ENCODE results near the gene AGAP2.

AGAP2 gene

DNA sequence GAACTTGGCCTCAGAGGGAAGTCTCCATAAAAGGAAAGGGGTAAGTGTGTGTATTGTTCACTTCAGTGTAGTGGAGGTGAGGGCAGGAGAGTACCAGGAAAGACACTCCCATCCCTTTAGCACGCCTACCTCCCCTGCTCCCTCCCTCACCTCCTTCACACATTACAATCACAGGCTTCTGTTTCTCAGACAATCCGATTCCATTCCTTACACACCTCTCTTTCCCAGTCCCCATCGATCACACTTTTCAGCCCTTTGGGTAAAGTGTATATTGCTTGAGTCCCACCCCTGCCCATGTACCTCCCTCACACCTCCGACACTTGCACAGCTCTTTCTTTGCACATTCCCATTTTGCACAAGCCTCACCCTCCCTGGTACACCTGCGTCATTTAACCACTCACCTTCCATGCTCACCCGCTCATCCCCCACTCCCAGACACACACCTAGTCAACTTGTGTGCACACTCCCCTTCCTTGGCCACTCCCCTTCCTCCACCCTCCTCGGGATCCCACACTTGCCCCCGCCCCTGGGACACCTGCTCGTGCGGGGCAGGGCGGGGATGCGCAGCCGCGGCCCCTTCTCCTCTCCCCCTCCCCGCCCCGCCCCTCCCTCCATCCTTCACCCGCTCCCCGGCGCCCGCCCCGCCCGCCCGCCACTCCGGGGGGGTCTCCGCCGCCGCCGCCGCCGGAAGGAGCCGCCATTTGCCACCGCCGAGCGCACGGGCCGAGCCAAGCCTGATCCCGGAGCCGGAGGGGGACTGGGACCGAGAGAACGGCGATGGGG is 16.1 kb upstream of the AGAP2 start, which contains the start of gene MARCHF9 (continued):
- TF ChIP-seq SP2 (tag by site-specific recombination; IDR thresholded peaks at IDR 0.05) = peak; percentile 91
- TF ChIP-seq BCL11B (tag by site-specific recombination; IDR thresholded peaks at IDR 0.05; ENCODE audit: low read depth) = no peak; the same call in 1 of the 2 replicates
- TF ChIP-seq ZNF335 (tag by site-specific recombination; conservative IDR thresholded peaks at IDR 0.05) = peak; percentile 44
- TF ChIP-seq, protein P1, sequence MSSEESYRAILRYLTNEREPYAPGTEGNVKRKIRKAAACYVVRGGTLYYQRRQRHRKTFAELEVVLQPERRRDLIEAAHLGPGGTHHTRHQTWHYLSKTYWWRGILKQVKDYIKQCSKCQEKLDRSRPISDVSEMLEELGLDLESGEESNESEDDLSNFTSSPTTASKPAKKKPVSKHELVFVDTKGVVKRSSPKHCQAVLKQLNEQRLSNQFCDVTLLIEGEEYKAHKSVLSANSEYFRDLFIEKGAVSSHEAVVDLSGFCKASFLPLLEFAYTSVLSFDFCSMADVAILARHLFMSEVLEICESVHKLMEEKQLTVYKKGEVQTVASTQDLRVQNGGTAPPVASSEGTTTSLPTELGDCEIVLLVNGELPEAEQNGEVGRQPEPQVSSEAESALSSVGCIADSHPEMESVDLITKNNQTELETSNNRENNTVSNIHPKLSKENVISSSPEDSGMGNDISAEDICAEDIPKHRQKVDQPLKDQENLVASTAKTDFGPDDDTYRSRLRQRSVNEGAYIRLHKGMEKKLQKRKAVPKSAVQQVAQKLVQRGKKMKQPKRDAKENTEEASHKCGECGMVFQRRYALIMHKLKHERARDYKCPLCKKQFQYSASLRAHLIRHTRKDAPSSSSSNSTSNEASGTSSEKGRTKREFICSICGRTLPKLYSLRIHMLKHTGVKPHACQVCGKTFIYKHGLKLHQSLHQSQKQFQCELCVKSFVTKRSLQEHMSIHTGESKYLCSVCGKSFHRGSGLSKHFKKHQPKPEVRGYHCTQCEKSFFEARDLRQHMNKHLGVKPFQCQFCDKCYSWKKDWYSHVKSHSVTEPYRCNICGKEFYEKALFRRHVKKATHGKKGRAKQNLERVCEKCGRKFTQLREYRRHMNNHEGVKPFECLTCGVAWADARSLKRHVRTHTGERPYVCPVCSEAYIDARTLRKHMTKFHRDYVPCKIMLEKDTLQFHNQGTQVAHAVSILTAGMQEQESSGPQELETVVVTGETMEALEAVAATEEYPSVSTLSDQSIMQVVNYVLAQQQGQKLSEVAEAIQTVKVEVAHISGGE (tag by site-specific recombination; conservative IDR thresholded peaks at IDR 0.05; ENCODE audit: low read depth) = peak; percentile 30; the same call in 1 of the 2 replicates
- TF ChIP-seq GLI2 (tag by site-specific recombination; IDR thresholded peaks at IDR 0.05; ENCODE audit: borderline replicate concordance, low read depth) = no peak
- peak; percentile 91 for TF ChIP-seq SCRT1 (tag by site-specific recombination; IDR thresholded peaks at IDR 0.05; ENCODE audit: borderline replicate concordance)
- no peak for TF ChIP-seq ZNF670 (tag by site-specific recombination; IDR thresholded peaks at IDR 0.05; ENCODE audit: low read depth)
- no peak for TF ChIP-seq ZNF549 (tag by site-specific recombination; IDR thresholded peaks at IDR 0.05)
- TF ChIP-seq ZNF707 (tag by site-specific recombination; IDR thresholded peaks at IDR 0.05) = no peak
- TF ChIP-seq ZNF585B (tag by site-specific recombination; IDR thresholded peaks at IDR 0.05) = no peak
- TF ChIP-seq ZNF654 (tag by site-specific recombination; IDR thresholded peaks at IDR 0.05; ENCODE audit: low read depth) = no peak
- TF ChIP-seq, protein P2, sequence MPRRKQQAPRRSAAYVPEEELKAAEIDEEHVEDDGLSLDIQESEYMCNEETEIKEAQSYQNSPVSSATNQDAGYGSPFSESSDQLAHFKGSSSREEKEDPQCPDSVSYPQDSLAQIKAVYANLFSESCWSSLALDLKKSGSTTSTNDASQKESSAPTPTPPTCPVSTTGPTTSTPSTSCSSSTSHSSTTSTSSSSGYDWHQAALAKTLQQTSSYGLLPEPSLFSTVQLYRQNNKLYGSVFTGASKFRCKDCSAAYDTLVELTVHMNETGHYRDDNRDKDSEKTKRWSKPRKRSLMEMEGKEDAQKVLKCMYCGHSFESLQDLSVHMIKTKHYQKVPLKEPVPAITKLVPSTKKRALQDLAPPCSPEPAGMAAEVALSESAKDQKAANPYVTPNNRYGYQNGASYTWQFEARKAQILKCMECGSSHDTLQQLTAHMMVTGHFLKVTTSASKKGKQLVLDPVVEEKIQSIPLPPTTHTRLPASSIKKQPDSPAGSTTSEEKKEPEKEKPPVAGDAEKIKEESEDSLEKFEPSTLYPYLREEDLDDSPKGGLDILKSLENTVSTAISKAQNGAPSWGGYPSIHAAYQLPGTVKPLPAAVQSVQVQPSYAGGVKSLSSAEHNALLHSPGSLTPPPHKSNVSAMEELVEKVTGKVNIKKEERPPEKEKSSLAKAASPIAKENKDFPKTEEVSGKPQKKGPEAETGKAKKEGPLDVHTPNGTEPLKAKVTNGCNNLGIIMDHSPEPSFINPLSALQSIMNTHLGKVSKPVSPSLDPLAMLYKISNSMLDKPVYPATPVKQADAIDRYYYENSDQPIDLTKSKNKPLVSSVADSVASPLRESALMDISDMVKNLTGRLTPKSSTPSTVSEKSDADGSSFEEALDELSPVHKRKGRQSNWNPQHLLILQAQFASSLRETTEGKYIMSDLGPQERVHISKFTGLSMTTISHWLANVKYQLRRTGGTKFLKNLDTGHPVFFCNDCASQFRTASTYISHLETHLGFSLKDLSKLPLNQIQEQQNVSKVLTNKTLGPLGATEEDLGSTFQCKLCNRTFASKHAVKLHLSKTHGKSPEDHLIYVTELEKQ (tag by site-specific recombination; IDR thresholded peaks at IDR 0.05; ENCODE audit: borderline replicate concordance) = no peak
- TF ChIP-seq ZNF501 (tag by site-specific recombination; IDR thresholded peaks at IDR 0.05) = peak; percentile 67; the same call in 1 of the 2 replicates
- TF ChIP-seq KLF1 (tag by site-specific recombination; IDR thresholded peaks at IDR 0.05) = peak; percentile 97
- peak; percentile 83 for TF ChIP-seq SP7 (tag by site-specific recombination; IDR thresholded peaks at IDR 0.05)
- no peak for TF ChIP-seq ZNF837 (tag by site-specific recombination; IDR thresholded peaks at IDR 0.05)
- TF ChIP-seq PATZ1 (tag by site-specific recombination; IDR thresholded peaks at IDR 0.05) = peak; percentile 96
- TF ChIP-seq ZNF488 (tag by site-specific recombination; IDR thresholded peaks at IDR 0.05) = no peak
- no peak for TF ChIP-seq RBAK (tag by site-specific recombination; IDR thresholded peaks at IDR 0.05)
- TF ChIP-seq SETDB1 (IDR thresholded peaks at IDR 0.05; ENCODE audit: insufficient read length, low read length) = no peak
- no peak for TF ChIP-seq ZNF266 (tag by site-specific recombination; IDR thresholded peaks at IDR 0.05; ENCODE audit: low read depth)
- no peak; the same call in 1 of the 2 replicates for TF ChIP-seq ZBTB48 (tag by site-specific recombination; IDR thresholded peaks at IDR 0.05)
- TF ChIP-seq ZNF792 (tag by site-specific recombination; IDR thresholded peaks at IDR 0.05) = no peak
- TF ChIP-seq ZNF530 (tag by site-specific recombination; IDR thresholded peaks at IDR 0.05; ENCODE audit: low read depth) = no peak
- no peak for TF ChIP-seq ZNF121 (tag by site-specific recombination; IDR thresholded peaks at IDR 0.05)
- no peak for TF ChIP-seq ZNF341 (tag by site-specific recombination; IDR thresholded peaks at IDR 0.05; ENCODE audit: low read depth)
- no peak for TF ChIP-seq ZNF280D (tag by site-specific recombination; IDR thresholded peaks at IDR 0.05)
